CD8-positive, alpha-beta memory T cell (primary cell): Measurements from ENCODE around the gene MYMK. TPM values are rescaled to one million over a fixed set of nuclear protein-coding genes. Genes with fewer than 3 reads are reported as not detected.

Experiments used
- CTCF ChIA-PET: fragments of 350-600 bp; sonication (Branson Sonifier 250); formaldehyde crosslinking; loops from one replicate; lab custom pipeline; 2021; ENCODE audit warnings: antibody characterized with exemption; lab: Charles Lee
- POLR2A ChIA-PET: fragments of 350-600 bp; sonication (Branson Sonifier 250); formaldehyde crosslinking; loops from one replicate; lab custom pipeline; 2021; ENCODE audit warnings: antibody characterized with exemption; lab: Charles Lee
- DNase-seq, 5 donors: peaks; one replicate each; pipeline versions ENCODE4 v3.0.0 to v3.0.0-alpha.2; 2020 to 2022; ENCODE audit warnings: mixed read lengths in 1 of 5
- H3K27ac ChIP-seq: one replicate; pipeline ENCODE4 v1.7.0; 2013; ENCODE audit warnings: low read depth, mild to moderate bottlenecking, low read length, moderate library complexity
- H3K27me3 ChIP-seq: 2 replicates; pipeline ENCODE4 v1.7.0; 2013; ENCODE audit warnings: low read length, mild to moderate bottlenecking; ENCODE audit not compliant: insufficient read depth, poor library complexity, severe bottlenecking
- H3K36me3 ChIP-seq: 2 replicates; pipeline ENCODE4 v1.7.0; 2013; ENCODE audit warnings: mild to moderate bottlenecking, low read length, moderate library complexity; ENCODE audit not compliant: insufficient read depth
- H3K4me1 ChIP-seq: 2 replicates; pipeline ENCODE4 v1.7.0; 2013; ENCODE audit warnings: mild to moderate bottlenecking, low read length, moderate library complexity; ENCODE audit not compliant: insufficient read depth
- H3K4me3 ChIP-seq: 2 replicates; pipeline ENCODE4 v1.7.0; 2013; ENCODE audit warnings: mild to moderate bottlenecking, low read length
- H3K9me3 ChIP-seq: 2 replicates; pipeline ENCODE4 v1.7.0; 2013; ENCODE audit warnings: mild to moderate bottlenecking, low read length
- H3K27ac Mint-ChIP-seq, 8 donors: one replicate each; pipeline ENCODE4 v1.8.0; 2020 to 2021; ENCODE audit warnings: mixed read lengths in 8 of 8, mild to moderate bottlenecking in 6 of 8, inconsistent platforms in 3 of 8, moderate library complexity in 3 of 8
- H3K27me3 Mint-ChIP-seq, 2 donors: one replicate each; pipeline ENCODE4 v1.8.0; 2020 to 2021; ENCODE audit warnings: mixed read lengths in 2 of 2, mild to moderate bottlenecking in 1 of 2, moderate library complexity in 1 of 2
- H3K36me3 Mint-ChIP-seq, 3 donors: one replicate each; pipeline ENCODE4 v1.8.0; 2020 to 2021; ENCODE audit warnings: mixed read lengths in 3 of 3, inconsistent platforms in 1 of 3, mild to moderate bottlenecking in 1 of 3
- H3K4me1 Mint-ChIP-seq, 3 donors: one replicate each; pipeline ENCODE4 v1.8.0; 2020 to 2021; ENCODE audit warnings: mixed read lengths in 3 of 3, inconsistent platforms in 1 of 3, mild to moderate bottlenecking in 1 of 3
- H3K4me3 Mint-ChIP-seq, 7 donors: one replicate each; pipeline ENCODE4 v1.8.0; 2020 to 2021; ENCODE audit warnings: mixed read lengths in 7 of 7, mild to moderate bottlenecking in 6 of 7, moderate library complexity in 4 of 7, inconsistent platforms in 2 of 7
- H3K9me3 Mint-ChIP-seq, 5 donors: one replicate each; pipeline ENCODE4 v1.8.0; 2020 to 2022; ENCODE audit warnings: mixed read lengths in 5 of 5, mild to moderate bottlenecking in 3 of 5, moderate library complexity in 2 of 5, inconsistent platforms in 1 of 5
- polyA plus RNA-seq: library from polyadenylated mRNA; unstranded; fragments of 300-500 nt; fragmentation: Illumina TruSeq; gene quantifications from one replicate; pipeline ENCODE4 v1.2.3, GENCODE V29; 2021
- total RNA-seq, 2 experiments: library from RNA; stranded (reverse); gene quantifications; one replicate each; pipeline ENCODE4 v1.2.3, GENCODE V29; 2021

The MYMK gene
- total and polyA plus RNA-seq, 3 experiments from 2014 or later, result not detected

DNA sequence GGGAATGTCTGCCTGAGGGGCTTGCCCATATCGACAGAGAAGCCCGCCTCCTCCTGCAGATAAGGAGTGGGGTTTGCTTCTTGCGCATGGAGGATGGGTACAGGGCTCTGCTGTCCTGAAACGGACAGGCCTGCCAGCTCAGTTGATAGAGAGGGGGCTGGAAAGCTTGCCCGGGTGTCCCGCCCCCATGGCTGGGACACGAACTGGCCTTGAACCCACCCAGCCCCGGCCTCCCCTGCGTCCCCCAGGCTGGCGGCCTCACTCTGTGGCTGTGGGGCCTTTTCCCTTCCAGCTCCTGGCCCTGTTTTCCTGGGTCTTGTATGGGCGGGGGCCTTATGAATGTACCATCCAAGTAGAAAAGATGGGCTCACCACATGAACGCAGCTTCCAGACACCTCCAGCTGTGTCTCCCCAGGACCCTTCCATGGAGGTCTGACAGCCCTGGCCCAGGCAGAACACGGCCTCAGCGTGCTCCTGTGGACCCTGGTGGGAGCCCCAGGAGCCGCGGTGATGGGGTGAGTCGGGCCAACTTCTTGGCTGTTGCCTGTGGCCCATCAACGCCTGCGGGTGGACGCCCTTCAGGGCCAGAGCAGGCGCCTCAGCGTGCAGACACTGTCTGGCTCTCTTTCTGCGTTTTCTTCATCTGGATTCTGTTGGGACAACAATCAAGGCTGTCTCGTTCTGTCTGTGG, 30.0 kb downstream of the MYMK start:
- ChIA-PET POLR2A (no interaction called here), CTCF (interaction anchor here (1.0 to 2.6 kb wide), 3 partner anchors 8 to 309 kb away, joined by 3 to 8 read pairs (median 6); partner anchors contain the start of gene SLC2A6)
- H3K36me3 Mint-ChIP-seq, result peaks cover 0 to 2% (median 0%) of the 10 kb centered on the region in 3 donors
- H3K9me3 ChIP-seq, result no peaks in the 10 kb centered on the region
- no peak overlapping the region for H3K4me3 ChIP-seq
- H3K27ac ChIP-seq, result no peak overlapping the region
- DNase-seq, result no peak
- H3K36me3 ChIP-seq, result no peaks in the 10 kb centered on the region
- H3K9me3 Mint-ChIP-seq, result no peaks in the 10 kb centered on the region
- no peaks in the 10 kb centered on the region for H3K4me1 Mint-ChIP-seq
- H3K4me1 ChIP-seq, result no peaks in the 10 kb centered on the region
- peaks cover 4% of the 10 kb centered on the region for H3K27me3 ChIP-seq
- peaks cover 5 to 18% of the 10 kb centered on the region in 2 donors for H3K27me3 Mint-ChIP-seq
- H3K4me3 Mint-ChIP-seq, result no peak overlapping the region
- H3K27ac Mint-ChIP-seq, result no peak overlapping the region

DNA sequence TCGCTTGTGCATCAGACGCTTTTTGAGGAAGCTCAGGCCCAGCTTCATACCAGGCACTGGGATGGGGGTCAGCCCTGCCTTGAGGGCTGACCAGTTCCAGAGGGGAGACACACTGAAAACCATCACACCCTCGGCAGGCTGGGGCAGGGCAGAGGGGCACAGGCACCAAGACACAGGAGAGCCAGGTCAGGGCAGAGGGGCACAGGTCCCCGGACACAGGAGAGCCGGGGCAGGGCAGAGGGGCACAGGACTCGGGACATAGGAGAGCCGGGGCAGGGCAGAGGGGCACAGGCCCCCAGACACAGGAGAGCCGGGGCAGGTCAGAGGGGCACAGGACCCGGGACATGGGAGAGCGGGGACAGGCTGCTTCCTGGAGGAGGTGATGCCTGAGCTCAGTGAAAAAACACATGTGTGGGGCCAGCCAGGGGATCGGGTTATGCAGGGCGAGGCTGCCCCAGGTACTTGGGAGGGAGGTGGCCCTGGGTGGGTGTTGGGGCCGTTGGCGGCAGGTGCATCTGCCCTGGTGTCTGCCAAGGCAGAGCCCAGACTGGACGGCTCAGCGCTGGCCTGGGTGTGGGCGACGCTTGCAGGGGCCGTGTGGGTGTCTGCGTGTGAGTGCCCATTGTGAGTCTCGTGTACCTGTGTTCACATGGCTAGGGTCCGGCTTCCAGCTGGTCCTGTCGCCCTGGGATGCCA, 30.8 kb downstream of the MYMK start:
- H3K27ac ChIP-seq, result no peak overlapping the region
- ChIA-PET POLR2A (no interaction called here), CTCF (interaction anchor here (1.0 to 2.6 kb wide), 2 partner anchors 16 to 308 kb away, joined by 3 to 8 read pairs; partner anchors contain the start of gene SLC2A6)
- H3K9me3 ChIP-seq, result no peaks in the 10 kb centered on the region
- H3K4me1 ChIP-seq, result no peaks in the 10 kb centered on the region
- Mint-ChIP-seq H3K4me3 (no peak overlapping the region), H3K9me3 (no peaks in the 10 kb centered on the region), H3K27ac (no peak overlapping the region), H3K36me3 (peaks cover 0 to 2% (median 0%) of the 10 kb centered on the region in 3 donors), H3K27me3 (peaks cover 7 to 25% of the 10 kb centered on the region in 2 donors), H3K4me1 (no peaks in the 10 kb centered on the region)
- no peak for DNase-seq
- no peak overlapping the region for H3K4me3 ChIP-seq
- H3K36me3 ChIP-seq, result no peaks in the 10 kb centered on the region
- peaks cover 4% of the 10 kb centered on the region for H3K27me3 ChIP-seq

DNA sequence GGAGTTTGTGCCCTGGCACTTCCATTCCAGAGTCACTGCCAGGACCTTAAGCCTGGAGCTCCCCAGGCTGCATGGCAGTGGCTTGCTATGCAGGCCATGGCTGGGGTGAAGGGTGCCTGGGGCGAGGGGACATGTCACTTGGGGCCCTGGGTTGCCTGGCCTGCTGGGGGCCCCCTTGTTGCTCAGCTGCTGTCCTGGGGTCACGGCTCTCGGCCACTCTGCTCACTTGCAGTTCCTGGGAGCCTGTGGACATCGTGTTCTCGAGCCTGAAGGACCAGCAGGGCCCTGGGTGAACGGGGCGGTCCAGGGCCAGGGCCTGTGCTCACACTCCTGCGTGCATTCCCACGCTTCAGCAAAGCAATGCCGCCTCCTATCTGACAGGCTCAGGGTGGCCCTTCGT, 31.3 kb downstream of the MYMK start:
- H3K27me3 ChIP-seq, result peaks cover 4% of the 10 kb centered on the region
- Mint-ChIP-seq H3K27me3 (peaks cover 7 to 23% of the 10 kb centered on the region in 2 donors), H3K27ac (no peak overlapping the region), H3K9me3 (no peaks in the 10 kb centered on the region), H3K4me1 (no peaks in the 10 kb centered on the region), H3K36me3 (no peaks in the 10 kb centered on the region), H3K4me3 (no peak overlapping the region)
- no peak for DNase-seq
- H3K9me3 ChIP-seq, result no peaks in the 10 kb centered on the region
- H3K27ac ChIP-seq, result no peak overlapping the region
- H3K4me3 ChIP-seq, result no peak overlapping the region
- POLR2A ChIA-PET, result no interaction called here
- H3K36me3 ChIP-seq, result no peaks in the 10 kb centered on the region
- CTCF ChIA-PET, result interaction anchor here (1.0 kb wide), 1 partner anchor 15 kb away, joined by 3 read pairs; the partner anchor contains the start of gene SLC2A6
- no peaks in the 10 kb centered on the region for H3K4me1 ChIP-seq

DNA sequence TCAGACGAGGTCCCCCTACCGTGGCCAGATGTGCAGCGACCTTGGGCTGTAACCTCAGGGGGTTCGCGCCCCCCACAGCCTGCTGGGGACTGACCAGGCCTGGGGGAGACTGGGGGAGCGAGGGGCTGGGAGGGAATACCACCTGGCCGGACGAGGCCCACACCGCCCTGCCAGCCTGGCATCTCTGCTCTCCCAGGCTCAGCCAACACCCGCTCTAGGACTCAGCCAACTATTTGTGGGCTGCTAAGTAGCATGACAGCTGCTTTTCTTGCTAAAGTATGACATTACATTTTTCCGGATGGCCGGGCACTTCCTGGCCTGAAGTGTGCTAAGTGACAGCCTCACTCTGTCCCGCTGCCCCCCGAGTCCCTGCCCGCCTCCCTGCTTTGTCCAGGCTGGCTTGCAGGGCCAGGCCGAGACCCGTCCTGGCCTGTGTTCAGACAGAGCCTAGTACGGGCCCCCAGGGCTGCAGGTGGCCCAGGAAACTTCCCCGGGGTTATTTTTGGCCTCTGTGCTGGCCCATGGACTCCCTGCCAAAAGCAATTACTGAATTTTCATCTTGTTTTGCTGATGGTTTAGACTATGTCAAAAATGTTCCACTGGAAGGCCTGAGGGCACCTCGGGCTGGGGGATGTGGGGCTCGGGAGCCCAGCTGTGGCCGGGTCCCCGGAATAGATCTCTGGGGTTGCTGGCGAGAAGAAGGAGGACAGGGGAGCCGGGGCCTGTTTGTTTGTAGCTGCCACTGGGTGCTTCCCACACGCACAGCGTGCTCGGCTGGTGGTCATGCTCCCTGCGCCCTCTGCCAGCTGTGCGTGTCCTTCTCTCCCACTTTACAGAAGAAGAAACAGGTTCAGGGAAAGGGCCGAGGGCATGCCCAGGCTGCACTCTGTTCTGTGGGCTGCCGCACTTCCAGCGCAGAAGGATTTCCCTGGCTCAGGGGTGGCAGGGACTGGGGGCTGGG, 32.4 kb downstream of the MYMK start:
- DNase-seq, result no peak
- no peaks in the 10 kb centered on the region for H3K4me1 ChIP-seq
- Mint-ChIP-seq H3K27ac (no peak overlapping the region), H3K27me3 (peaks cover 6 to 13% of the 10 kb centered on the region in 2 donors), H3K9me3 (no peaks in the 10 kb centered on the region), H3K36me3 (no peaks in the 10 kb centered on the region), H3K4me3 (no peak overlapping the region), H3K4me1 (no peaks in the 10 kb centered on the region)
- H3K4me3 ChIP-seq, result no peak overlapping the region
- H3K27ac ChIP-seq, result no peak overlapping the region
- POLR2A ChIA-PET, result no interaction called here
- H3K36me3 ChIP-seq, result no peaks in the 10 kb centered on the region
- no peaks in the 10 kb centered on the region for H3K9me3 ChIP-seq
- H3K27me3 ChIP-seq, result peaks cover 4% of the 10 kb centered on the region
- CTCF ChIA-PET, result no interaction called here

DNA sequence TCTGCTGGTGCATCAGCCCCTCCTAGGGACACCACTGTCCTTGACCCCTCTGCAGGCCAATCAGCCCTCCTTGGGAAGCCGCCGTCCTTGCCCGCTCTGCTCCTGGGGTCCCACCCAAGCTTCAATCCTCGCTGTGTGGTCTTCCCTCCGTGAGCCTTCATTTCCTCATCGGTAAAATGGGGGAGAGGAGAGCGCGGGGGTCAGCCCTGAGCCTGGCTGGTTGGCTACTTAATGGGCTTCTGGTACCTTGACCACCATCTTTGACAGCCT, 33.2 kb downstream of the MYMK start:
- H3K27ac Mint-ChIP-seq, result peak overlapping the region in 1 of 8 donors; percentile 83
- no peak overlapping the region for H3K4me3 Mint-ChIP-seq
- Histone ChIP-seq H3K36me3 (no peaks in the 10 kb centered on the region), H3K27me3 (peaks cover 4% of the 10 kb centered on the region), H3K4me1 (no peaks in the 10 kb centered on the region), H3K4me3 (no peak overlapping the region), H3K27ac (no peak overlapping the region), H3K9me3 (no peaks in the 10 kb centered on the region)
- H3K4me1 Mint-ChIP-seq, result no peaks in the 10 kb centered on the region
- H3K27me3 Mint-ChIP-seq, result peaks cover 6 to 13% of the 10 kb centered on the region in 2 donors
- CTCF ChIA-PET, result no interaction called here
- POLR2A ChIA-PET, result no interaction called here
- DNase-seq, result no peak
- H3K36me3 Mint-ChIP-seq, result no peaks in the 10 kb centered on the region
- no peaks in the 10 kb centered on the region for H3K9me3 Mint-ChIP-seq

DNA sequence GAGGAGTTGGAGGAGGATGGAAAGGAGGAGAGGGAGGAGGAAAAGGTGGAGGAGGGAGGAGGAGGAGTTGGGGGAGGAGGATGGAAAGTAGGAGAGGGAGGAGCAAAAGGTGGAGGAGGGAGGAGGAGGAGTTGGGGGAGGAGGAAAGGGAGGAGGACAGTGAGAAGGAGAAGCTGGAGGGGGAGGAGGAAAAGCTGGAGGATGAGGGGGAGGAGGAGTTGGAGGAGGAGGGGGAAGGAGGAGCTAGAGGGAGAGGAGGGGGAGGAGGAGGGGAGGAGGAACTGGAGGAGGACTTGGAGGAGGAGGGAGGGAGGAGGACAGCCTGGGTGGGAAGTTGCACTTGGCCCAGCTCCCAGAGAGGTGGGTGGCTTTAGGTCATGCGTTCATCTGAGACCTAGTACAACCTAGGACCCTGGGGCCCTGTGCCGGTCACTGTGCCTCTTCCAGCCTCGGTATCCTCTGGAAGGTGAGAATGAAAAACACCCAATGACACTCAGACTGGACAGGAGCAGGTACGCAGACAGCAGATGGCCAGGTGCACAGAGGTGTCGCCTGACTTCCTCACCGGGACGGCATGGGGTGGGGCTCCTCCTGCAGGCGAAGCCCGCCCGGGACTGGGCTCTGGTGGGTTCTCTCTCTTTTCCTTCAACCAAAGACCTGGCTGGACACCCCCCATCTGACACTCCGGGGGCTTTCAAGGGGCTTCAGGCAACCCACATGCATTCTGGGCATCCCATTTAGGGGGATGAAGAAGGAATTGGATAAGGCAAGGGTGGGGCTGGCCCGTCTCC, 33.7 kb downstream of the MYMK start:
- Histone ChIP-seq H3K4me1 (peaks cover 3% of the 10 kb centered on the region), H3K4me3 (no peak overlapping the region), H3K9me3 (no peaks in the 10 kb centered on the region), H3K27ac (no peak overlapping the region), H3K36me3 (no peaks in the 10 kb centered on the region), H3K27me3 (peaks cover 4% of the 10 kb centered on the region)
- POLR2A ChIA-PET, result no interaction called here
- H3K9me3 Mint-ChIP-seq, result no peaks in the 10 kb centered on the region
- H3K4me1 Mint-ChIP-seq, result peaks cover 0 to 4% (median 3%) of the 10 kb centered on the region in 3 donors
- H3K27me3 Mint-ChIP-seq, result peaks cover 6 to 17% of the 10 kb centered on the region in 2 donors
- CTCF ChIA-PET, result interaction anchor here (1.2 kb wide), 1 partner anchor 252 kb away, joined by 3 read pairs; no protein-coding TSS in a partner anchor
- no peak for DNase-seq
- no peaks in the 10 kb centered on the region for H3K36me3 Mint-ChIP-seq
- H3K27ac Mint-ChIP-seq, result peak overlapping the region in 1 of 8 donors; percentile 83
- no peak overlapping the region for H3K4me3 Mint-ChIP-seq

DNA sequence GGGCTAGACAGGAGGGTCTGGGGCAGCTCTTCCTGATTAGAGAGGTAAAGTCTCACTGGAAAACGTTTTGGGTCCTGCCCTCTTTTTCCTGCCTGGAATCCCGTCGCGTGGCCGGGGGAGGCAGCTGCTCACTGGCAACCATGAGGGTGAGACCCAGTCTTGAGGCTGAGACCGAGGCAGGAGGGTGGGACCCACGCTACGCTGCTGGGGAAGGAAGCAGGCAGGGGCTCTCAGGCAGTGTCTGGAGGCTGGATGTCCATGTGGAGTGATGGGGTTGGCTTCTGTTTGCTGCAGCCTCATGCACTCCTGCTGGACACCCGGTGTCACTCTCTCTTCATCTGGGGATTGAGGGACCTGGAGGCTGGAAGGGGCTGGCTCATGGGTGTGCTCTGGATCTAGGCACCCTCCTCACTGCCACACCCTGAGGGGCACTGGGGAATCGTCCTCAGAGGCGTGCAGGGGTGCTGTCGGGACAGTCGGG, 34.5 kb downstream of the MYMK start:
- Mint-ChIP-seq H3K36me3 (no peaks in the 10 kb centered on the region), H3K9me3 (no peaks in the 10 kb centered on the region)
- H3K27me3 ChIP-seq, result peaks cover 4% of the 10 kb centered on the region

More for the DNA sequence above, 34.5 kb downstream of the MYMK start:
- H3K4me1 ChIP-seq, result peaks cover 6% of the 10 kb centered on the region
- H3K27ac Mint-ChIP-seq, result no peak overlapping the region
- H3K4me3 Mint-ChIP-seq, result no peak overlapping the region
- no peaks in the 10 kb centered on the region for H3K36me3 ChIP-seq
- CTCF ChIA-PET, result interaction anchor here (1.2 kb wide), 1 partner anchor 252 kb away, joined by 3 read pairs; no protein-coding TSS in a partner anchor
- no peaks in the 10 kb centered on the region for H3K9me3 ChIP-seq
- peaks cover 0 to 6% (median 5%) of the 10 kb centered on the region in 3 donors for H3K4me1 Mint-ChIP-seq
- H3K27ac ChIP-seq, result no peak overlapping the region
- peaks cover 6 to 17% of the 10 kb centered on the region in 2 donors for H3K27me3 Mint-ChIP-seq
- POLR2A ChIA-PET, result no interaction called here
- H3K4me3 ChIP-seq, result no peak overlapping the region
- DNase-seq, result peak in 1 of 5 donors; percentile 17
